ENCODE data around the gene OR5L2.
"Not testable (repeated sequence)": the region's sequence is repeated elsewhere in the genome, so short reads cannot be mapped to it uniquely, and the experiment has no call there.

Gene OR5L2

GRCh38 chr11:55826919-55827318 is at the start of gene OR5L2:
OR5L2 (plus strand) TSS chr11:55827219; CDS start chr11:55827219, 0 bp downstream.
- no peak for DNase-seq

- DNase-seq: no peak
Observed at GRCh38 chr11:55791606-55792005, 35.4 kb upstream of the OR5L2 start.

DNA sequence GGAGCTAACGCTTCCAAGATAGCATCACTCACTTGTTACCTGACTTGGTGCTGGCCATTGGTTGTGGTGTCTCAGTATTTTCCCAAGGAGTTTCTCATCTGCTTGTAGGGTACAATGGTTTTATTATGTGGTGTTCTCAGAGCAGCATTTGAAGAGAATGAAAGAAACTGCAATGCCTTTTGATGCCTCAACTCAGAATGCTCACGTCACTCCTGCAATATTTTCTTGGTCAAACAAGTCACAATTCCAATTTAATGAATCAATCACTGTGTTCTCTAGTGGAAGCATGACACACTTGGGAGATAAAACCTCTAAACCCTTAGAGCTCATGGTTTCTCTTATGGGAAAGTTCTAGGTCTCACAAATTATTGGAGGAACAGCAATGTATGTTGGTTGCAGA is 33.7 kb upstream of the OR5L2 start:
- no peak for DNase-seq

DNA sequence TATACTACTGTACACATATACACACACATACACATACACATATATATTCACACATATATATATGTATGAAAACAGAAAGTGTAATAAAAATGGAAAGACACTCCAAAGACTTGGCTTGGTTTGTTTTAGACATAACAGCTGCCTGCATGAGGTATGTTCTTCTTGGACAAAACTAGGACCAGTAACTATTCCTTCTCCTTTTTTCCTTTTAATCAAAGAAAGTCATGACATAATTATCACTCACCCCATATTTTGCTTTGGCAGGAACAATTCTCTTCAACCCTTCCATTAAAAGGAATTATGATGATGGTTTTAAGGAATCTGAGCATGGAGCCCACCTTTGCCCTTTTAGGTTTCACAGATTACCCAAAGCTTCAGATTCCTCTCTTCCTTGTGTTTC is 31.8 kb upstream of the OR5L2 start, which contains the start of gene OR5D14:
TSS of gene OR5D14 (plus strand) at position 301 of the 400 bp plus-strand sequence. CDS start at position 301, 0 bp downstream.
- no peak for DNase-seq

DNA sequence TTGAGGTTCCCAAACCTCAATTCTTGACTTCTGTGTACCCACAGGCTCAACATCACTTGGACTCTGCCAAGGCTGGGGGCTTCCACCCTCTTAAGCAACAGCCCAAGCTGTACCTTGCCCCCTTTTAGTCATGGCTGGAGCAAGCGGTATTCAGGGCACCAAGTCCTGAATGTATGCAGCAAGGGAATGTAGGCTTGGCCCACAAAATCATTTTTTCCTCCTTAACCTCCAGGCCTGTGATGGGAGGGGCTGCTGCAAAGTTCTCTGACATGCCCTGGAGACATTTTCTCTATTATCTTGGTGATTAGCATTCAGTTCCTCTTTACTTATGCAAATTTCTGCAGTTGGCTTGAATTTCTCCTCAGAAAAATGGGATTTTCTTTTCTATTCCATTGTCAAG is 20.8 kb upstream of the OR5L2 start:
- DNase-seq: no peak

DNA sequence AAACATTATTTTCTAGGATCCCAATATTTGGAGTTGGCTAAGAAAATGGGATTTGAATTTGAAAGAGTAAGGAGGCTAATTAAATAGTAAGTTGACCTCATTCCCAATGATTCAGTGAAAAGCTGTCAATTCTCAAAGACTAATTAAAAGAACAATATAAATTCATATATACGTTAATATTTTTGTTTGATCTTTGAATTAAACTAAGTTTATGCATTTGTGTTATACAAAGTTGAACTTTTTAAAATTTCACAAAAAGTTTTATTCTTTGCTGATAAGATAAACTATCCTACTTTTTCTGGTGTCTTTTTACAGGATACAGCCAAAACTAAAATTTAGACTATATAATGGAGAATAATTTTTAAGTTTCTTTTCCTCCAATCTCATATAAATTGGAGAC is 16.0 kb upstream of the OR5L2 start, which contains the start of gene OR5L1:
TSS of gene OR5L1 (plus strand) at position 301 of the 400 bp plus-strand sequence. CDS start 100 bp downstream, outside the sequence.
- DNase-seq: no peak

DNA sequence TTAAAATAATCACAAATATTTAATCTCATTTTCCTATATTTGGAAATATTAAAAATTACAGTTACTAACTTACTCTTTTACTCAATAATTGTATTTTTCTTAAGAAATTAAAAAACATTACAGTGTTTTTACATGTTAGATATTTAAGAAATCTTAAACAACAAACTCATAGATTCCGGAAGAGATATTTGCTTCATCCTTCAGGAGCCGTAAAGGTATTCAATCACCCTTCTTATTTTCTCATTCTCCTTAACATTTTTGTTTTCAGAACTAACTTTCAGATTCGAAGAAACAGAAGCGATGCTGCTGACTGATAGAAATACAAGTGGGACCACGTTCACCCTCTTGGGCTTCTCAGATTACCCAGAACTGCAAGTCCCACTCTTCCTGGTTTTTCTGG is 7.7 kb upstream of the OR5L2 start, which contains the start of gene OR5D18:
TSS of gene OR5D18 (plus strand) at position 301 of the 400 bp plus-strand sequence. CDS start at position 301, 0 bp downstream.
- DNase-seq: no peak

DNA sequence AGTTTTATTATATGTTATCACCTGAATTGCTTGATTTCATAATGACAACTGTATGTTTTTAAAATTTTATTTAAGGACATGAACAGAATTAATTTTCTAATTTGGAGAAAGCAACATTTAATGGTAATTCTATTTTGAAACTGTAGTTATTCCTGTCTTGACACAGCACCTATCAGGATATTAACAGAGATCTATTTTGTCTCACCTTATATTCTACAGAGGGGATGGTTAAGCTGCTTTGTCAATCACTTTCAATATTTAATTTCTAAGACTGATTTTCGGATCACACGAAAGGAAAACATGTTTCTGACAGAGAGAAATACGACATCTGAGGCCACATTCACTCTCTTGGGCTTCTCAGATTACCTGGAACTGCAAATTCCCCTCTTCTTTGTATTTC is 11.4 kb downstream of the OR5L2 start, which contains the start of gene OR5D16:
TSS of gene OR5D16 (plus strand) at position 301 of the 400 bp plus-strand sequence. CDS start at position 301, 0 bp downstream.
- no peak for DNase-seq

DNA sequence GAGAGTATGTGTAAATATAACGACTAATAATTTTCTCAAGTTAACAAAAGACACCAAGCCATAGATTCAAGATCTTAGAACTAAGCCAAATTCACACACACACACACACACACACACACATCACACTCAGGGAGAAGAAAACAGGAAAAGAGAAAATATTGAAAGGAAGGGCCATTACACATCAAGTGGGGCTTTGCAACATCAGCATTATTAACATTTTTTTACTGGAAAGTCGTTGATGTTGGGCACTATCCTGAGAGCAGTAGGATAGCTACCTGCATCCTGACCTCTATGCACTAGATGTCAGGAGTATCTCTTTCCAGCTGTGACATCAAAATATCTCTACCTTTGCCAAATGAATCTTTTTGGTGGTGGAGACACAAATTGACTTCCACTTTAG is 20.4 kb downstream of the OR5L2 start:
- no peak for DNase-seq

DNA sequence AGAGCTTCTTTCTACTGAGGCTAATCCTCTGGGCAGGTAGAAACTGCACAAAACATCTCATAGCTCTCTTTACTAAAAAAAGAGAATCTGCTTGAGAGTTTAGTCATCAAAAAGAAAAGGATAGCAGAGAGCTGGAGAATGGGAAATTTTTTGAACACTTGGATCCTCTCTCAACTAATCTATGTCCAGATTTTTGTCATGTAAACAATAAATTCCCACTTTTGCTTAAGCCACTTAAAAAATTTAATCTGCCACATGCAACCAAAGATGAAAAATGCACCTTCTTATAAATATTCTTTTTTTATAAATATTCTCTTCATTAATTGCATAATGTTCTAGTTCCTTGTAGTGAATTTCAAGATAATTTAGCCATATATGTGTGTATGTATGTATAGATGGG is 22.0 kb downstream of the OR5L2 start:
- DNase-seq: no peak

GRCh38 chr11:55852141-55852540 is 25.1 kb downstream of the OR5L2 start:
- no peak for DNase-seq

DNA sequence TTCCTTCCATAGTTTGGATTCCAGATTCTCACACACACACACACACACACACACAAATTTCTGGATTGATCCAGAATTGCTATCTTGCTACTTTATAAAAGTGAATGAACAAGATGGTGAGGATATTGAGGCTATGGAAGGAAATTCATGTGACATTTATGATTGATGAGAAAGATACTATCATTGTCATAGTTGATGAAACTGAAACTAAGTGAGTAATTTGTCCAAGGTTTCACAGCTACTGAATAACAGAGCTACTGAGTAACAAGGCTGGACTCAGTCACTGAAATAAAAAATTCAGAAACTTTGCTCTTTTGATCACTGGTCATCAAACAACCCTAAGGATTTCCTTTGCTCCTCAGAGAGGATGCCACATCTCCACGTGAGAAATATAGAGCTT is 27.7 kb downstream of the OR5L2 start:
- no peak for DNase-seq

DNA sequence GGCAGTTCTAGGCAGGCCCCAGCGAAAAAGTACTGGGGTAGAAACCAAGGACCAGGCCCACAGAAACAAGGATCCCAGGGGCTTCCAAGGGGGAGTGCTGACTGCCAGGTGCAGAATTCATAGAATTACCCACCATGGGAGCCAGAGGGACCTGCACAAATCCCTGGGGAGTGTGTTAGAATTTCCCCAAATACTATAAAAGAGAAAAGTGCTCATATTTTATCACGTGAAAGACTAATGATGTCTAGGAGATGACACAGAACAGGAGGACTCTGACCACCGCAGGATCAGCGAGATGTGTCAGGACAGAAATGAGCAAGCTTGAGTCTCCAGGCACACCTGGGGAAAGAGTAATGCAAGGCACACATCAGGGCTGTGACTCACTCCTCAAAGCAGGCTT is 40.3 kb downstream of the OR5L2 start:
- DNase-seq: not testable (repeated sequence)

DNA sequence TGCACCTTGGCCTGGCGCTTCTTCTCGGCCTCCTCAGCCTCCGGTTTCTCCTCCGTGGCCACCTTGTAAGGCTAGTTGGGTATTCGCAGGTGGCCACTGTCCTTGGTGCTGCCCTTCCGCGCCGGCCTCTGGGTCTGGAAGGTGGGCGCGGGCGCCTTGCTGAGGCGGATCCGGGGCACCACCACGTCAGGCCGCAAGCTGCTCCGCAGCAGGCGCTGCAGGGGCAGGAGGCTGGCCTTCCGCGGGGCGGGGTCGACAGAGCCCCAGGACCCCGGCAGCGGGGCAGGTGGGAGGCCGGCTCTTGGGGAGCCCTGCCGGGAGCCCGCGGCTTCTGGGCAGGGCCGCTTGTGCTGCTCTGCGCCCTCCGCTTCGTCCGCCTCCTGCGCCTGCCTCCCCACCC is 45.7 kb downstream of the OR5L2 start:
- DNase-seq: not testable (repeated sequence)

- not testable (repeated sequence) for DNase-seq
Observed at GRCh38 chr11:55873146-55873545, 46.1 kb downstream of the OR5L2 start.

Data from NCI-H2171 treated with DMSO at 0.1 percent for 48 hours (cell line).